Mesendoderm (in vitro differentiated cells): ENCODE results near the gene DMC1.

Experiments
- DNase-seq: peaks from one replicate; pipeline ENCODE4 v3.0.0; 2013
- H2AK5ac ChIP-seq: 2 replicates; pipeline ENCODE4 v1.6.1; 2013; ENCODE audit warnings: low read length, inconsistent platforms
- H2BK120ac ChIP-seq: 2 replicates; pipeline ENCODE4 v1.6.1; 2013; ENCODE audit warnings: low read depth, mild to moderate bottlenecking, low read length, moderate library complexity, mixed read lengths
- H2BK15ac ChIP-seq: replicated peaks from 2 replicates; pipeline ENCODE4 v1.6.1; 2013; ENCODE audit warnings: low read depth, mild to moderate bottlenecking, moderate library complexity
- H2BK5ac ChIP-seq: 2 replicates; pipeline ENCODE4 v1.6.1; 2013; ENCODE audit warnings: low read length, inconsistent platforms
- H3K18ac ChIP-seq: 2 replicates; pipeline ENCODE4 v1.6.1; 2013; ENCODE audit warnings: mild to moderate bottlenecking, low read length, mixed read lengths
- H3K23ac ChIP-seq: one replicate; pipeline ENCODE4 v1.6.1; 2013; ENCODE audit warnings: low read length
- H3K27ac ChIP-seq: 2 replicates; pipeline ENCODE4 v1.5.1; 2013; ENCODE audit warnings: low read depth, mild to moderate bottlenecking, inconsistent platforms, low read length, moderate library complexity
- H3K27me3 ChIP-seq: 2 replicates; pipeline ENCODE4 v1.6.1; 2013; ENCODE audit warnings: low read length, control low read depth, mild to moderate bottlenecking, inconsistent platforms; ENCODE audit not compliant: insufficient read depth, poor library complexity
- H3K36me3 ChIP-seq: 2 replicates; pipeline ENCODE4 v1.6.1; 2013; ENCODE audit warnings: low read length, inconsistent platforms; ENCODE audit not compliant: control insufficient read depth, insufficient read depth
- H3K4ac ChIP-seq: one replicate; pipeline ENCODE4 v1.6.1; 2013; ENCODE audit warnings: low read depth, mild to moderate bottlenecking, low read length, moderate library complexity
- H3K4me1 ChIP-seq: 2 replicates; pipeline ENCODE4 v1.6.1; 2013; ENCODE audit warnings: low read depth, low read length, inconsistent platforms; ENCODE audit not compliant: control insufficient read depth
- H3K4me2 ChIP-seq: 2 replicates; pipeline ENCODE4 v1.6.1; 2013; ENCODE audit warnings: low read length
- H3K4me3 ChIP-seq: 2 replicates; pipeline ENCODE4 v1.5.1; 2013; ENCODE audit warnings: mild to moderate bottlenecking, low read length
- H3K56ac ChIP-seq: one replicate; pipeline ENCODE4 v1.6.1; 2013; ENCODE audit warnings: low read length
- H3K79me1 ChIP-seq: 2 replicates; pipeline ENCODE4 v1.6.1; 2013; ENCODE audit warnings: low read length, inconsistent platforms
- H3K79me2 ChIP-seq: 2 replicates; pipeline ENCODE4 v1.6.1; 2013; ENCODE audit warnings: mild to moderate bottlenecking, low read length; ENCODE audit not compliant: control insufficient read depth, insufficient read depth
- H3K9ac ChIP-seq: 2 replicates; pipeline ENCODE4 v1.6.1; 2013; ENCODE audit warnings: low read length, inconsistent platforms
- H4K5ac ChIP-seq: one replicate; pipeline ENCODE4 v1.6.1; 2013; ENCODE audit warnings: low read length
- H4K8ac ChIP-seq: one replicate; pipeline ENCODE4 v1.6.1; 2013; ENCODE audit warnings: low read depth, mild to moderate bottlenecking, control low read depth, low read length, moderate library complexity
- WGBS: extraction: QIAGEN DNeasy Blood & Tissue Kit; methylation state at CpG from one replicate; pipeline ENCODE4 v1.1.7; 2013; ENCODE audit warnings: low lambda C conversion rate, missing lambda C conversion rate; ENCODE audit not compliant: insufficient coverage; ENCODE audit errors: extremely low coverage; 5-methylcytosine and 5-hydroxymethylcytosine counted together

Gene DMC1

GRCh38 chr22:38481162-38481870 lies 88.7 kb downstream of the DMC1 start:
- no peak overlapping the region for H3K4ac ChIP-seq
- no peak overlapping the region for H3K56ac ChIP-seq
- H3K23ac ChIP-seq = no peak overlapping the region
- no peak for DNase-seq
- no peak overlapping the region for H4K8ac ChIP-seq
- no peak overlapping the region for H3K18ac ChIP-seq
- no peak overlapping the region for H3K9ac ChIP-seq
- no peaks in the 10 kb centered on the region for H3K27me3 ChIP-seq
- H3K27ac ChIP-seq = no peak overlapping the region
- H4K5ac ChIP-seq = no peak overlapping the region
- H3K79me2 ChIP-seq = no peaks in the 10 kb centered on the region
- H3K4me2 ChIP-seq = no peak overlapping the region
- no peaks in the 10 kb centered on the region for H3K4me1 ChIP-seq
- H2BK15ac ChIP-seq = no peak overlapping the region
- WGBS = no CpG with 5 or more reads among the region's 3 CpGs
- peaks cover 33% of the 10 kb centered on the region for H3K36me3 ChIP-seq
- no peak overlapping the region for H2BK120ac ChIP-seq
- no peak overlapping the region for H2BK5ac ChIP-seq
- no peak overlapping the region for H3K4me3 ChIP-seq
- H3K79me1 ChIP-seq = peaks cover 3% of the 10 kb centered on the region
- no peak overlapping the region for H2AK5ac ChIP-seq

GRCh38 chr22:38479096-38479837 lies 90.7 kb downstream of the DMC1 start:
- Histone ChIP-seq H3K36me3 (peaks cover 23% of the 10 kb centered on the region), H3K79me2 (no peaks in the 10 kb centered on the region), H3K4ac (no peak overlapping the region), H3K27me3 (no peaks in the 10 kb centered on the region), H4K5ac (no peak overlapping the region), H4K8ac (no peak overlapping the region), H3K27ac (no peak overlapping the region), H3K9ac (no peak overlapping the region), H3K4me1 (no peaks in the 10 kb centered on the region), H3K4me3 (no peak overlapping the region), H3K56ac (no peak overlapping the region), H2BK120ac (no peak overlapping the region), H3K18ac (no peak overlapping the region), H3K4me2 (no peak overlapping the region), H2BK5ac (no peak overlapping the region), H3K23ac (no peak overlapping the region), H2BK15ac (no peak overlapping the region), H3K79me1 (no peaks in the 10 kb centered on the region), H2AK5ac (no peak overlapping the region)
- WGBS = no CpG with 5 or more reads among the region's 7 CpGs
- no peak for DNase-seq

GRCh38 chr22:38477585-38477984 lies 92.4 kb downstream of the DMC1 start:
- H3K23ac ChIP-seq = no peak overlapping the region
- no peak overlapping the region for H3K56ac ChIP-seq
- H4K5ac ChIP-seq = no peak overlapping the region
- no peak overlapping the region for H3K4me3 ChIP-seq
- H3K4me1 ChIP-seq = no peaks in the 10 kb centered on the region
- no peak overlapping the region for H2AK5ac ChIP-seq
- no peak overlapping the region for H2BK120ac ChIP-seq
- no peak overlapping the region for H2BK5ac ChIP-seq
- no peak overlapping the region for H3K4me2 ChIP-seq
- DNase-seq = no peak
- H3K18ac ChIP-seq = no peak overlapping the region
- WGBS = no CpG with 5 or more reads among the region's 1 CpG
- H2BK15ac ChIP-seq = no peak overlapping the region
- no peaks in the 10 kb centered on the region for H3K79me1 ChIP-seq
- H3K27ac ChIP-seq = no peak overlapping the region
- H3K9ac ChIP-seq = no peak overlapping the region
- no peak overlapping the region for H3K4ac ChIP-seq
- H4K8ac ChIP-seq = no peak overlapping the region
- H3K79me2 ChIP-seq = no peaks in the 10 kb centered on the region
- H3K27me3 ChIP-seq = no peaks in the 10 kb centered on the region
- peaks cover 13% of the 10 kb centered on the region for H3K36me3 ChIP-seq

- no CpG with 5 or more reads among the region's 10 CpGs for WGBS
- Histone ChIP-seq H3K27me3 (no peaks in the 10 kb centered on the region), H4K8ac (no peak overlapping the region), H3K4me1 (no peaks in the 10 kb centered on the region), H3K56ac (no peak overlapping the region), H3K79me2 (no peaks in the 10 kb centered on the region), H3K23ac (no peak overlapping the region), H3K4ac (no peak overlapping the region), H3K27ac (no peak overlapping the region), H3K4me3 (no peak overlapping the region), H4K5ac (no peak overlapping the region), H2AK5ac (no peak overlapping the region), H2BK15ac (no peak overlapping the region), H2BK120ac (no peak overlapping the region), H3K36me3 (peaks cover 2% of the 10 kb centered on the region), H3K79me1 (no peaks in the 10 kb centered on the region), H3K4me2 (no peak overlapping the region), H3K18ac (no peak overlapping the region), H3K9ac (no peak overlapping the region), H2BK5ac (no peak overlapping the region)
- no peak for DNase-seq
These were observed 95.9 kb downstream of the DMC1 start for GRCh38 chr22:38474003-38474607.

GRCh38 chr22:38471237-38471636 lies 98.7 kb downstream of the DMC1 start:
- Histone ChIP-seq H3K27ac (no peak overlapping the region), H4K8ac (no peak overlapping the region), H3K79me1 (no peaks in the 10 kb centered on the region), H2AK5ac (no peak overlapping the region), H3K4me1 (no peaks in the 10 kb centered on the region), H3K4me2 (no peak overlapping the region), H4K5ac (no peak overlapping the region), H2BK120ac (no peak overlapping the region), H3K79me2 (no peaks in the 10 kb centered on the region), H3K18ac (no peak overlapping the region), H2BK15ac (no peak overlapping the region), H3K23ac (no peak overlapping the region), H3K9ac (no peak overlapping the region), H3K4ac (no peak overlapping the region), H3K4me3 (no peak overlapping the region), H3K36me3 (no peaks in the 10 kb centered on the region), H3K56ac (no peak overlapping the region), H3K27me3 (no peaks in the 10 kb centered on the region), H2BK5ac (no peak overlapping the region)
- DNase-seq = no peak
- WGBS = no CpG with 5 or more reads among the region's 11 CpGs
